Measurements from ENCODE around the gene ROBO1. TPM values are rescaled to one million over a fixed set of nuclear protein-coding genes. Genes with fewer than 3 reads are reported as not detected.

ROBO1 gene
- total and polyA plus RNA-seq, 2 donors (not counting 3 experiments of a cell fraction or from before 2014, with no cell fraction given) = 5.9 to 14.2 TPM

DNA sequence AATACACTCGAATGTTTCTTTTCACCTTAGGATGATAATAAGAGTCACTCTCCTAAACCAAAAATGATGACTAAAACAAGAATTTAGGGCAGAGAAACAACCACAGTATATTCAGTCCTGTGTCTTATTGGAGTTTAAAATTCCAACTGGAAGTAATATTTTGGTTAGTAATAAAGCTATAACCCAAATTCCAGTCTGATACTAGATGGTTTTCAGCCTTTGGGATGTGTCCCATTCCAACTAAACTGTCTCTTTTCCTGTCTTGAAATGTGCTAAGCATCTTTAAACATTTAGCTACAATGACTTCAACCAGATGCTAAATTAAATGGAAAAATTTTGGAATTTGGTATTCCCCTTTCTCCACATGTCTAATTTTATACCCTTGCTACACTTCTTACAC, 510.0 kb downstream of the ROBO1 start:
- Histone ChIP-seq H3K4me1 (ENCODE audit: control insufficient read depth, extremely low read depth, insufficient read depth, low read length) (no peaks in the 10 kb centered on the region), H3K9ac (replicated peaks; ENCODE audit: extremely low read depth, insufficient read depth, low read length) (no peak overlapping the region), H3K4me2 (ENCODE audit: insufficient read depth, low read length) (no peak overlapping the region), H3K27ac (ENCODE audit: insufficient read depth, low read depth, low read length) (no peak overlapping the region), H2AFZ (ENCODE audit: low read depth, low read length) (no peak overlapping the region), H3K9me1 (replicated peaks; ENCODE audit: control insufficient read depth, extremely low read depth, insufficient read depth, low read length) (no peaks in the 10 kb centered on the region), H3K36me3 (ENCODE audit: control insufficient read depth in 2 of 2, extremely low read depth in 1 of 2, insufficient read depth in 2 of 2, low read length in 2 of 2) (no peaks in the 10 kb centered on the region), H3K9me3 (replicated peaks; ENCODE audit: control insufficient read depth, insufficient read depth, low read length) (no peaks in the 10 kb centered on the region), H3K79me2 (ENCODE audit: control insufficient read depth, insufficient read depth, low read length) (no peaks in the 10 kb centered on the region), H4K20me1 (replicated peaks; ENCODE audit: control insufficient read depth, extremely low read depth, insufficient read depth, low read length) (no peaks in the 10 kb centered on the region), H3K27me3 (ENCODE audit: control insufficient read depth in 2 of 2, insufficient read depth in 2 of 2, low read length in 2 of 2) (no peaks in the 10 kb centered on the region), H3K4me3 (replicated peaks in 1 of 3; ENCODE audit: insufficient read depth in 1 of 3, low read depth in 1 of 3, low read length in 3 of 3) (no peak overlapping the region)
- no peak for DNase-seq (ENCODE audit: low read depth, low spot score)
- ChIA-PET POLR2A (no interaction called here), CTCF (interaction anchor here (1.3 kb wide), 1 partner anchor 104 kb away, joined by 3 read pairs; no protein-coding TSS in a partner anchor)
- no peak for TF ChIP-seq CTCF (IDR thresholded peaks at IDR 0.05; ENCODE audit: extremely low read depth in 1 of 2, insufficient read depth in 1 of 2, low read depth in 1 of 2, low read length in 2 of 2)
- no peak for TF ChIP-seq GATA2 (IDR thresholded peaks at IDR 0.05; ENCODE audit: insufficient read depth, insufficient read length, low read depth, low read length)
- TF ChIP-seq FOS (IDR thresholded peaks at IDR 0.05; ENCODE audit: borderline replicate concordance, insufficient read depth, low read length) = no peak
- TF ChIP-seq JUN (IDR thresholded peaks at IDR 0.05; ENCODE audit: borderline replicate concordance, insufficient read depth, insufficient read length, low read depth) = no peak
- no peak for TF ChIP-seq MAX (IDR thresholded peaks at IDR 0.05; ENCODE audit: insufficient read depth, insufficient read length)
- intact Hi-C loops (cut with micrococcal nuclease) = no loop called here
- no TSS peak for BruUV-seq (replicated peaks)
- no peak for FAIRE-seq
- dilution Hi-C loops (cut with MboI; ENCODE audit: extremely low pct_ligation_motif_present, low sequenced_read_pairs) = no loop called here

DNA sequence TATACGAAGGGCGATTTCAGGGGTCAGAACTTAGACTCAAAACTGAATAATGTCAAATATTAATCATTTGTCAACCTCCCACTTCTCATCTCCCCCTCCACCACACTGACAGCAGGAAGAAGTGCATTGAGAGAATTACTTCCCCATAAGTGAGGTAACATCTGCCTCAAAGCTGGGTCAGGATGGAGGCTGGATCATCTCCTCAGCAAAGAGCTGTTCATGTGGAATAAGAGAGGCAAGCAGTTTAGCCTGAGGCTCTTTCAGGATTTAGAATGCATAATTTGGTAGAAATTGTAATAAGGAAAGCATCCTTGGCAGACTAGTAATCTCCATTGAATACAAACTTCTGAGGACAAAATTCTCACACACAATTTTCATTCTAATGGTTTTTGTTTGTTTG, 512.1 kb downstream of the ROBO1 start:
- Histone ChIP-seq H3K9ac (replicated peaks; ENCODE audit: extremely low read depth, insufficient read depth, low read length) (no peak overlapping the region), H3K36me3 (ENCODE audit: control insufficient read depth in 2 of 2, extremely low read depth in 1 of 2, insufficient read depth in 2 of 2, low read length in 2 of 2) (no peaks in the 10 kb centered on the region), H3K9me3 (replicated peaks; ENCODE audit: control insufficient read depth, insufficient read depth, low read length) (no peaks in the 10 kb centered on the region), H2AFZ (ENCODE audit: low read depth, low read length) (no peak overlapping the region), H3K79me2 (ENCODE audit: control insufficient read depth, insufficient read depth, low read length) (no peaks in the 10 kb centered on the region), H3K4me1 (ENCODE audit: control insufficient read depth, extremely low read depth, insufficient read depth, low read length) (no peaks in the 10 kb centered on the region), H3K27ac (ENCODE audit: insufficient read depth, low read depth, low read length) (no peak overlapping the region), H3K4me2 (ENCODE audit: insufficient read depth, low read length) (no peak overlapping the region), H3K4me3 (replicated peaks in 1 of 3; ENCODE audit: insufficient read depth in 1 of 3, low read depth in 1 of 3, low read length in 3 of 3) (no peak overlapping the region), H4K20me1 (replicated peaks; ENCODE audit: control insufficient read depth, extremely low read depth, insufficient read depth, low read length) (no peaks in the 10 kb centered on the region), H3K9me1 (replicated peaks; ENCODE audit: control insufficient read depth, extremely low read depth, insufficient read depth, low read length) (no peaks in the 10 kb centered on the region), H3K27me3 (ENCODE audit: control insufficient read depth in 2 of 2, insufficient read depth in 2 of 2, low read length in 2 of 2) (no peaks in the 10 kb centered on the region)
- no peak for TF ChIP-seq MYC (IDR thresholded peaks at IDR 0.05; ENCODE audit: low read depth, low read length)
- no peak for TF ChIP-seq EZH2 (IDR thresholded peaks at IDR 0.05; ENCODE audit: borderline replicate concordance, low read depth, low read length, severe bottlenecking)
- TF ChIP-seq POLR2AphosphoS5 (IDR thresholded peaks at IDR 0.05; ENCODE audit: insufficient read depth, low read depth, low read length) = no peak
- CTCF ChIA-PET = no interaction called here
- dilution Hi-C loops (cut with MboI; ENCODE audit: extremely low pct_ligation_motif_present, low sequenced_read_pairs) = no loop called here
- FAIRE-seq = no peak
- BruUV-seq (replicated peaks) = no TSS peak
- POLR2A ChIA-PET = no interaction called here
- no peak for DNase-seq (ENCODE audit: low read depth, low spot score)
- intact Hi-C loops (cut with micrococcal nuclease) = no loop called here

Measured in endothelial cell of umbilical vein (primary cell).